B cell (primary cell): ENCODE data around the gene KIF26B.

Experiments
- CTCF ChIP-seq: fragments of 200-600 bp; IDR thresholded peaks from one replicate; pipeline ENCODE4 v1.8.0; 2022; ENCODE audit warnings: antibody characterized with exemption, mild to moderate bottlenecking
- EZH2 ChIP-seq: IDR thresholded peaks from 2 replicates; pipeline ENCODE4 v1.6.1; 2012; ENCODE audit warnings: borderline replicate concordance, low read depth, mild to moderate bottlenecking, moderate library complexity, low read length; ENCODE audit not compliant: insufficient read depth, poor library complexity, severe bottlenecking

GRCh38 chr1:245604979-245605378 lies 450.2 kb downstream of the KIF26B start:
- TF ChIP-seq CTCF (no peak), EZH2 (no peak)
